GM12873 (cell line): ENCODE data around the gene NANOS2.

Experiments used
- CTCF ChIP-seq: IDR thresholded peaks from 2 replicates; pipeline ENCODE4 v1.5.1; 2012; ENCODE audit warnings: low read depth, mild to moderate bottlenecking, moderate library complexity, low read length, control low read depth; ENCODE audit not compliant: insufficient read depth; ENCODE audit errors: missing control alignments

The NANOS2 gene

GRCh38 chr19:45939792-45940514 lies 25.4 kb upstream of the NANOS2 start:
- TF ChIP-seq CTCF: no peak

GRCh38 chr19:45938733-45939319 lies 24.2 kb upstream of the NANOS2 start:
- no peak for TF ChIP-seq CTCF

- TF ChIP-seq CTCF: no peak
These were observed 20.7 kb upstream of the NANOS2 start for GRCh38 chr19:45935267-45935666.

- no peak for TF ChIP-seq CTCF
These were observed 20.1 kb upstream of the NANOS2 start for GRCh38 chr19:45934551-45935230.

- no peak for TF ChIP-seq CTCF
These were observed 19.2 kb upstream of the NANOS2 start for GRCh38 chr19:45933759-45934158.

GRCh38 chr19:45931055-45931454 lies 16.5 kb upstream of the NANOS2 start:
- TF ChIP-seq CTCF: no peak

- no peak for TF ChIP-seq CTCF
These were observed 14.7 kb upstream of the NANOS2 start for GRCh38 chr19:45929247-45929646.
